NCI-H1694 (cell line): ENCODE data around the gene R3HDM1.
"Not testable (repeated sequence)": the region's sequence is repeated elsewhere in the genome, so short reads cannot be mapped to it uniquely, and the experiment has no call there.

Experiments
- DNase-seq: peaks from one replicate; lab custom pipeline; 2025; lab: John Stamatoyannopoulos, UW

Gene R3HDM1

DNA sequence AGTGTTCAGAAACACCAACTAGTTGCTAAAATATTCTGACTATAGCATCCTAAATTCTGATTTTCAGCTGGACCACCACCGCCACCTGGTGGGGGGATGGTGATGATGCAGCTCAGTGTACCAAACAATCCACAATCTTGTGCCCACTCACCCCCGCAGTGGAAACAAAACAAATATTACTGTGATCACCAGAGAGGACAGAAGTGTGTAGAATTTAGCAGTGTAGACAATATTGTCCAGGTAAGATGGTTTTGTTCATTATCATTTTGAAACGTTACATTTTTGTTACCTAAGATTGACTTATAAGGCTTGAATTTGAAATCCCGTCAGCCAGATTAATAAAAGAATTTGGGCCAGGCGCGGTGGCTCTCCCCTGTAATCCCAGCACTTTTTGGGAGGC, 178.7 kb downstream of the R3HDM1 start:
- peak; percentile 26 for DNase-seq

DNA sequence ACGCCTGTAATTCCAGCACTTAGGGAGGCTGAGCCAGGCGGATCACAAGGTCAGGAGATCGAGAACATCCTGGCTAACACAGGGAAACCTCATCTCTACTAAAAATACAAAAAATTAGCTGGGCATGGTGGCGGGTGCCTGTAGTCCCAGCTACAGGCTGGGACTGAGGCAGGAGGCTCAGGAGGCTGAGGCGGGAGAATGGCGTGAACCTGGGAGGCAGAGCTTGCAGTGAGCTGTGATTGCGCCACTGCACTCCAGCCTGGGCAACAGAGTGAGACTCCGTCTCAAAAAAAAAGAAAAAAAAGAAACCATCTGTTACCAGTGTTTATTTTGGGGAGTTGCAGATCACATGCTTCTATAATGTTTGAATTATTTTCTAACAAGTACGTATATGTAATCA, 183.8 kb downstream of the R3HDM1 start:
- not testable (repeated sequence) for DNase-seq

GRCh38 chr2:135728064-135728743, 196.9 kb downstream of the R3HDM1 start:
- peak; percentile 28 for DNase-seq

- no peak for DNase-seq
Measured at GRCh38 chr2:135732561-135732960, 201.3 kb downstream of the R3HDM1 start.

- DNase-seq: no peak
Measured at GRCh38 chr2:135733045-135733444, 201.8 kb downstream of the R3HDM1 start.

DNA sequence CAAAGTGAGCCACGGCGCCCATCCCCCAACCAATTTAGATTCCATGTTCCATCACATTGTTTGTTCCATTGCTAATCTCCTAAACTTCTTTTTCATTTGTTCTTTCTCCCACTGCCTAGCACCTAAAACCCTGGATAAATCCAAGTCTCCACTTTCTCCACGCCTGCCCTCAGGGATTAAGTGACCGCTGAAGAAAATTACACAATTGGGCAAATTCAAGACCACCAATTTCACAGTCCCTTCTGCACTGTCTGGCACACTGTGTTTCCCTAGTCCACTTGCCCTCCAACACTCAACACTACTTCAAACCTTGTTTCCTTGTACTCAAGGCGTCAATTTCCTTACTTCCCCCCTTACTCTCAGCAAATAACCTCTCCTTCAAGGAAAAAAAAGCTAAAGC, 205.3 kb downstream of the R3HDM1 start:
- DNase-seq: no peak

DNA sequence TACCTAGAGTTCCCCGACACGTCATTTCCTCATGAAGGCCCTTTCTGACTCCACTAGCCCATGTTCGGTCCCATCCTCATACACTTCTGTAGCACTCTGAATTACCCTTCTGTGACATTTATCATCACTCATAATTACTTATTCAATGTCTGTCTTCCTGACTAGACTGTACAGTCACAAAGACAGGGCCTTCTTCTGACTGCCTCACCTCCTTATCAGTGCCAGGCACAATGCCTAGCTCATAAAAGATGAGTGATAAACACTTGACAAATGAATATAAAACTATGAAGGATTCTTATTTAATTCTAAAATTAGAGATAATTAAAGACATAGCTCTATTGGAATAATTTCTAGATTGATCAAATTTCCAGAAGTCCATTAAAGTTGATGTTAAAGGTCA, 208.9 kb downstream of the R3HDM1 start:
- no peak for DNase-seq

DNA sequence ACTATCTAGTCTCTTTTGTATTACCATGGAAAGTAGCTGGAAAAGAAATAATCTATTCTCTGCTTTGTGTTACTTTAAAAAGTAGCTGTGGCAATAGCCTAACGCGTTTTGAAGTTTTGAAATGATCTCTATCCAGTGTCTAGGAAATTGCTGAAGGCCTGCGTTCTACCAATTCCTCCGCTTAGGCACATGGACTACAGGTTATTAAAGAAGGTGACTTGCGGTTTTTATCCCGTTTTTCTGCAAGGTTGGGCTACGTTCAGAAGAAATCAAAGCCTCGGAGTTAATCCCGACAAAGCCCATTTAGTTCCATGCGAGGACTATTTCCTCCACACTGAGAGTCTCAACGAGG, 209.7 kb downstream of the R3HDM1 start:
- DNase-seq: no peak

GRCh38 chr2:135741395-135742324, 210.4 kb downstream of the R3HDM1 start, which contains the start of gene UBXN4:
Gene UBXN4, plus strand, starts transcription at chr2:135741855. Its CDS starts 75 bp downstream, at chr2:135741930.
- DNase-seq: peak; percentile 97

- DNase-seq: peak; percentile 28
Measured at GRCh38 chr2:135742325-135742757, 211.1 kb downstream of the R3HDM1 start.

GRCh38 chr2:135743860-135744259, 212.6 kb downstream of the R3HDM1 start:
- DNase-seq: no peak

DNA sequence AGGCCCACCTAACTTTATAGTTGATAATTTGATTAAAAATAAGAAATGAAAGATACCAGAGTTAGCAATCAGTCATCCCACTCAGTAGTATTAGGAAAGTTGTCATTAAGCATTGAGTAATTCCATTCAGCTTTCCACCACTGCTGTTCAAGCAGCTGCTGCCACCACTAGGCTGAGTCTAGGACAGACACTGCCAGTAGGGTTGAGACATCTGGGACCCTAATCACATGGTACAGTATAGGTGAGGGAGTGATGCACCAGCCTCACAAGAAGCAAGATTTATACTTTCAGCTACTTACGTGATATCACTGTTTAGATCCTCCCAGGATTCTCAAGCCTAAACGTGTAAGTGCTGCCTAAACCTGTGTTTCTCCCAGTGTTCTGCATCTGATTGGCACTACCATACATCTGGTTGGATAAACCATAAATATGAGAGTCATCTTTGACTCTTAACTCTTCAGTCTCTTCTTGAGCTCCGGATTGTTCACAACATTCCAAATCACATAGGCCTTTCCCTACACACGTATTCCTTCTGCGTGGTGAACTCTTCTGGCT, 213.6 kb downstream of the R3HDM1 start:
- peak; percentile 60 for DNase-seq

DNA sequence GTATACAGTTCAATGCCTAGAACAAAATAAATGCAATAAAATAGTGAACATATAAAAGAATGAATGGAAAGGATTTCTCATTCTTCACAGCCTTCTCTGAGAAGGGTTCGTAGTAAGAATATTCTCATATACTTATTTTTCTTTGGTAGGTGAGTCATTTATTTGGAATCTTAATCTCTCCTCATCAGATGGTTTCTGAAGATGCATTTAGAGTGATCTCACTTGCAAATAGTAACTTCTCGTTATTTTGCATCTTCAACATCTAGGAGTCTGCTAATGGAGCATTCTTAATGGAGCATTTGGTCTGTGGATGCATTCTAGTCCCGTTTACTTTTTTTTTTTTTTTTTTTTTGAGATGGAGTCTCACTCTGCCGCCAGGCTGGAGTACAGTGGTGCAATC, 214.3 kb downstream of the R3HDM1 start:
- no peak for DNase-seq

GRCh38 chr2:135755573-135755972, 224.3 kb downstream of the R3HDM1 start:
- DNase-seq: no peak

- DNase-seq: no peak
Measured at GRCh38 chr2:135756692-135757091, 225.4 kb downstream of the R3HDM1 start.

DNA sequence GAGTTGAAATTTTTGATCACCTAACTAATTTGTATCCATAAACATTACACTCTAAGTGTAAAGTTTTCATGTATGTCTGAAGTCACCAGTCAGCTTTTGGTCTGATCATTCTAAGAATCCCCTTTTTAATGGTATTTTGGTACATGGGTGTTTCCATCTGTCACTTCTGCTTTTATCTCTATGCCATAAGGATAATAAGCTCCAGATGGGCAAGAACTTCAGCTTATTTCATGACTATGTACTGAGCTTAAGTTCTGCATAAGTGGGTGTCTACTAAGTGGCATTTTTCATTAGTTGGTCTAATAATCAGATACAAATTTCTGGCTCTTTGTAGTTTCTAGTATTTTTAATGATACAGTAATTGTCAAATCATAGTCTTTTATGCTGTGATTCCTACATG, 230.7 kb downstream of the R3HDM1 start:
- DNase-seq: peak; percentile 46

- DNase-seq: no peak
Measured at GRCh38 chr2:135762530-135762929, 231.2 kb downstream of the R3HDM1 start.

DNA sequence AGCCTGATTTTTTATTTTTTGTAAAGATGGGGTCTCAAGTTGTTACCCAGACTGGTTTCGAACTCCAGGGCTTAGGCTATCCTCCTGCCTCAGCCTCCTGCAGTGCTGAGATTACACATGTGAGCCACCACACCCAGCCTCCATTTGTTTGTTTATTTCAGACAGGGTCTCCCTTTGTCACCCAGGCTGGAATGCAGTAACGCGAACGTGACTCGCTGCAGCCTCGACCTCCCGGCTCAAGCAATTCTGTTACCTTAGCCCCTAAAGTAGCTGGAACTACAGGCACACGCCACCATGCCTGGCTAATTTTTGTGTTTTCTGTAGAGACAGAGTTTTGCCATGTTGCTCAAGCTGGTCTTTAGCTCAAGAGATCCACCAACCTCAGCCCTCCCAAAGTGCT, 237.6 kb downstream of the R3HDM1 start:
- DNase-seq: no peak

- no peak for DNase-seq
Measured at GRCh38 chr2:135773319-135773718, 242.0 kb downstream of the R3HDM1 start.

DNA sequence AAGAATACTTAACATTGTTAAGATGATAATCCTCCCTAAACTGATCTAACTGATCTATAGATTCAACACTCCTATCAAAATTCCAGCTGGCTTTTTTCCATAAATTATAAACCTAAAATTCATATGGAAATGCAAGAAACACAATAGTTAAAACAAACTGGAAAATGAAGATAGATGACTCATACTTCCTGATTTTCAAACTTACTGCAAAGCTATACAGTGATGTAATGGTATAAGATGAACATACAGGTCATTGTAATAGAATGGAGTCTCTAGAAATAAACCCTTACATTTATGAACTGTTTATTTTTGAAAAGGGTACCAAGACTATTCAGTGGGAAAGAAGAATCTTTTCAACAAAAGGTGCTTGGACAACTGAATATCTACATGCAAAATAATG, 242.6 kb downstream of the R3HDM1 start:
- DNase-seq: no peak
